Astrocyte (in vitro differentiated cells and primary cell): ENCODE data around the gene ELP4.

Experiments used
- EZH2 ChIP-seq: IDR thresholded peaks from 2 replicates; pipeline ENCODE4 v1.6.1; 2012; ENCODE audit warnings: mild to moderate bottlenecking, low read length, inconsistent platforms; ENCODE audit not compliant: insufficient read depth
- TF ChIP-seq, protein P1 (sequence below): IDR thresholded peaks from 2 replicates; pipeline ENCODE4 v1.5.1; 2011; ENCODE audit warnings: low read depth, mild to moderate bottlenecking, inconsistent platforms, low read length, moderate library complexity; ENCODE audit not compliant: insufficient read depth

DNA sequence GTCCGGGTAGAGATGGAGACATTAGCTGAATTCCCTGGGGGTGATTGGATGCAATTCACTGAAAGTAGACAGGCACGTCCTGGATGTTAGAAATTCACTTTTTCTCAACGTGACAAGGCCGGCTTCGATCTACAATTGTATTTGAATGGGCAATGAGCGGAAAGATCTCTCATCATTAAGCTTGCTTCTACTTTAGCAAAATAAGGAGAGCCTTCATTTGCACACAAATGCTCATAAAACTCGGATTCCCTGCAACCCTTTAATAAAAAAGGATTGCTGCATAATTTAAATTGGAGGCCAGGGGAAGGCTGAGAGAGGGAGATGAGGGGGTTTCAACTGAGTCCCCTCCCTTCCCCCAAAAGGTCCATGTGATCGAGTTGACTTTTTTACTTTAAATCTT lies 312.2 kb downstream of the ELP4 start:
- TF ChIP-seq, protein P1, sequence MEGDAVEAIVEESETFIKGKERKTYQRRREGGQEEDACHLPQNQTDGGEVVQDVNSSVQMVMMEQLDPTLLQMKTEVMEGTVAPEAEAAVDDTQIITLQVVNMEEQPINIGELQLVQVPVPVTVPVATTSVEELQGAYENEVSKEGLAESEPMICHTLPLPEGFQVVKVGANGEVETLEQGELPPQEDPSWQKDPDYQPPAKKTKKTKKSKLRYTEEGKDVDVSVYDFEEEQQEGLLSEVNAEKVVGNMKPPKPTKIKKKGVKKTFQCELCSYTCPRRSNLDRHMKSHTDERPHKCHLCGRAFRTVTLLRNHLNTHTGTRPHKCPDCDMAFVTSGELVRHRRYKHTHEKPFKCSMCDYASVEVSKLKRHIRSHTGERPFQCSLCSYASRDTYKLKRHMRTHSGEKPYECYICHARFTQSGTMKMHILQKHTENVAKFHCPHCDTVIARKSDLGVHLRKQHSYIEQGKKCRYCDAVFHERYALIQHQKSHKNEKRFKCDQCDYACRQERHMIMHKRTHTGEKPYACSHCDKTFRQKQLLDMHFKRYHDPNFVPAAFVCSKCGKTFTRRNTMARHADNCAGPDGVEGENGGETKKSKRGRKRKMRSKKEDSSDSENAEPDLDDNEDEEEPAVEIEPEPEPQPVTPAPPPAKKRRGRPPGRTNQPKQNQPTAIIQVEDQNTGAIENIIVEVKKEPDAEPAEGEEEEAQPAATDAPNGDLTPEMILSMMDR, result no peak
- no peak for TF ChIP-seq EZH2
